ENCODE measurements around the gene CADM2.

CADM2 gene

DNA sequence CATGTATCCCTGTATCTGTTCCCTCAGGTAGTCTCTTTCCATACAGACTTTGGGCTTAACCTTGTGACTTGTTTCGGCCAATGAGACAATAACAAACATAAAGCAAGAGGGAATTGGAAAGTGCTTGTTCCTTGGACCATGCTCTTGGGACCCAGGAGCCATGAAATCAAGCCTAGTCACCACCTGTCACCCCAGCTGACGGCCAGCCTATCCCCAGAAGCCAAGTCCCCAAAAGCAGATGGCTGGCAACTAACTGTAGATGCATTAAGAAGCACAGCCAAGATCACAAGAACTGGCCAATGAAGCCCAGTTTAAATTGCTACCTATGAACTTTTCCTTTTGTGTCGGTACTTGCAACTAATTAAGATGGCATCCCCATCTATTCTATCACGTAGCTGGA is 822.0 kb downstream of the CADM2 start:
- TF ChIP-seq ZFX (IDR thresholded peaks at IDR 0.05; ENCODE audit: borderline replicate concordance) (no peak), CTCF (IDR thresholded peaks at IDR 0.05) (no peak)
- H3K27ac ChIP-seq: no peak overlapping the region

DNA sequence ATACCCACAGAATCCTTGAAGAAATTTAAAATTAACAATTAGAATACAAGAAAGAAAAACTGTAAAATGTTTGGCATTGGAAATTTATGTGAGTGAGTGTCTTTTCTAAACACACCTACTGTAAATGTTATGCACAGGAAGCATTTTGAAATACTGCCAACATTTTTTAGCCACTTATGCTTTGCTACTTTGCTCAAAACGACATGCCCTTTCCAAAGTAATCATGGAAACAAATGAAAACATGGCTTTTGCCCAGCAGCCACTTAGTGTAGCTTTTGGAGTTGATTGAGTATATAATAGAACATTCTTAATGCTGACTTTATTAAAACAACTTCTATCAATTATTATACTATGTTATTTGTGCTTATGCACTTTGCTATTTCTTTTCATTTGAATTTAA is 823.0 kb downstream of the CADM2 start:
- H3K27ac ChIP-seq: no peak overlapping the region
- no peak for TF ChIP-seq CTCF (IDR thresholded peaks at IDR 0.05)

- TF ChIP-seq CTCF (IDR thresholded peaks at IDR 0.05) (no peak), ZFX (IDR thresholded peaks at IDR 0.05; ENCODE audit: borderline replicate concordance) (no peak)
- H3K27ac ChIP-seq: no peak overlapping the region
Measured at GRCh38 chr3:85783291-85783690, 824.5 kb downstream of the CADM2 start.

- H3K27ac ChIP-seq: no peak overlapping the region
- TF ChIP-seq CTCF (IDR thresholded peaks at IDR 0.05) (no peak), ZFX (IDR thresholded peaks at IDR 0.05; ENCODE audit: borderline replicate concordance) (no peak)
Measured at GRCh38 chr3:85785766-85786165, 827.0 kb downstream of the CADM2 start.

DNA sequence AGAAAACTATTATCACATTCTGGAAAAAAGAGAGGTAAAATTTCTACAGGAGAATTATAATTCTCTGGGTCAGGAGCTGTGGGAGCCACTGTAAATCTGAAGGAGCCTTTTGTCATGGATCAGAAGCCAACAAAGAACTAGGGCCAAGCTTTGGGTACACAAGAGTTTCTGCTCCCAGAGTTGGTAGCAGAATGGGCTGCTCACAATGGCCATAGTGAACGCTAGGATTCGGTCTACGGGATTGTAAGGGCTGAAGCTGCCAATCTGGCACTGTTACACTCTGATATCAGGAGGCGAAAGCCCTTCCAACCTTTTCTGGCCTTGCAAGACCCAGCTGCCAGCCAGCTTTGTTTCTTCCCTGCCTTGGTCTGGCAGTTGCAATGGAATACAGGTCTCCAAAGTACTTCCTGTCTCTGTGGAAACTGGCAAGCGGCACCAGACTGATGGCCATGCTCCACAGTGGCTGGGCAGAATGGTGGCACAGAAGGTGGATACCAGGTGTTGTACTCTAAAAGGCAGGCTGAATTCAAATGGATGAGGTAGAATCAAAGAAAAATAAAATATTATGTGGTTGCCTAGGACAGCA is 831.7 kb downstream of the CADM2 start:
- H3K27ac ChIP-seq: no peak overlapping the region

DNA sequence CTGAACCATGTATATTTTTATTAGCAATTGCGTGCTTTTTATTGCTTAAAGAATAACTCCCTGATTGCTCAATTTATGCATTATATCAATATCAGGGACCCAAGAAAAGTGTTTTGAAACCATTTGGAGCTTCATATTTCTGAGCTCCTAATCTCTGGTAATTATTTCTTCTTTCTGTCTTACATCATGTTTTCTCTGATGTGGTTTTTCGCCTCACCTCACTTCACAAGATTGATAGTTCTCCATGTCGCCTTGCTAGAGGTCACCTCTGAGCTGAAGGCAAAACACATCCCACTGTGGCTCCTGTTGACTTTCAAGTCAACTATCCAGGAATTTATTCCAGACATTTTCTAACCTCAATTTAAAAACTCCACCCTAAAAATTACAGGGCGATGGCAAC is 837.4 kb downstream of the CADM2 start:
- no peak overlapping the region for H3K27ac ChIP-seq
- TF ChIP-seq CTCF (IDR thresholded peaks at IDR 0.05) (no peak), ZFX (IDR thresholded peaks at IDR 0.05; ENCODE audit: borderline replicate concordance) (no peak)

More for the DNA sequence above, 831.7 kb downstream of the CADM2 start:
- no peak for TF ChIP-seq ZFX (IDR thresholded peaks at IDR 0.05; ENCODE audit: borderline replicate concordance)

DNA sequence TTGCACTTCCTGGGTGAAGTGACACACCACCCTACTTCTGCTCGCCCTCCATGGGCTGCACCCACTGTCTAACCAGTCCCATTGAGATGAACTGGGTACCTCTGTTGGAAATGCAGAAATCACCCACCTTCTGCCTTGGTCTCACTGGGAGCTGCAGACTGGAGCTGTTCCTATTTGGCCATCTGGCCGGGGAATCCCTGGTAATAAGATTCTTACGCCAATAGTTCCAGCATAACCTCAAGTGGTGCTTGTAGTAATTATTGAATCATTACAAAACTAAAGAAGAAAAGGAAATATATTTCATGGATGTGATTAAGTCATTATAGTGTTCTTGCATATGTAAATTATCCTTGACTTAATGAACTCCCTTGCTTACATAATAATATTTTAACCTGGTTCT is 841.9 kb downstream of the CADM2 start:
- TF ChIP-seq CTCF (IDR thresholded peaks at IDR 0.05): no peak
- TF ChIP-seq ZFX (IDR thresholded peaks at IDR 0.05; ENCODE audit: borderline replicate concordance): no peak
- H3K27ac ChIP-seq: no peak overlapping the region

- no peak overlapping the region for H3K27ac ChIP-seq
- TF ChIP-seq CTCF (IDR thresholded peaks at IDR 0.05) (peak; percentile 76), ZFX (IDR thresholded peaks at IDR 0.05; ENCODE audit: borderline replicate concordance) (no peak)
Measured at GRCh38 chr3:85801955-85802354, 843.2 kb downstream of the CADM2 start.
